AG09319 (cell line): Measurements from ENCODE around the gene STPG2.
A peak's percentile ranks its signal among the peaks of the same experiment; 100 is the strongest.

Experiments
- DNase-seq: peaks from one replicate; pipeline ENCODE4 v3.0.0-alpha.2; 2010; ENCODE audit warnings: low read depth; ENCODE audit errors: extremely low read depth
- CTCF ChIP-seq: IDR thresholded peaks from 2 replicates; pipeline ENCODE4 v1.5.1; 2011; ENCODE audit warnings: low read depth, mild to moderate bottlenecking, inconsistent platforms, low read length, moderate library complexity

The STPG2 gene

GRCh38 chr4:98166025-98166730, 22.9 kb upstream of the STPG2 start:
- DNase-seq, result no peak
- no peak for TF ChIP-seq CTCF

- TF ChIP-seq CTCF, result no peak
- no peak for DNase-seq
Measured at GRCh38 chr4:98162696-98163095, 19.4 kb upstream of the STPG2 start.

- DNase-seq, result no peak
- no peak for TF ChIP-seq CTCF
Measured at GRCh38 chr4:98151145-98151924, 8.1 kb upstream of the STPG2 start.

- DNase-seq, result no peak
- peak; percentile 13 for TF ChIP-seq CTCF
Measured at GRCh38 chr4:98150092-98150761, 7.0 kb upstream of the STPG2 start.

- no peak for DNase-seq
Measured at GRCh38 chr4:98148856-98149255, 5.6 kb upstream of the STPG2 start.

GRCh38 chr4:98126141-98126540, 17.1 kb downstream of the STPG2 start:
- DNase-seq, result no peak
- TF ChIP-seq CTCF, result no peak

More at GRCh38 chr4:98148856-98149255, 5.6 kb upstream of the STPG2 start:
- no peak for TF ChIP-seq CTCF

GRCh38 chr4:98125585-98125984, 17.7 kb downstream of the STPG2 start:
- no peak for TF ChIP-seq CTCF
- DNase-seq, result no peak
